Neural cell (in vitro differentiated cells): ENCODE data around the gene MYO1G. TPM values are rescaled to one million over a fixed set of nuclear protein-coding genes. Genes with fewer than 3 reads are reported as not detected.
A peak's percentile ranks its signal among the peaks of the same experiment; 100 is the strongest.

Experiments used
- H2AFZ ChIP-seq: fragments of 200-600, 300-800 bp; sonication (generic), shearing (Covaris generic); 2 replicates; pipeline ENCODE4 v1.6.0; 2014; ENCODE audit warnings: low read depth, mild to moderate bottlenecking, antibody characterized with exemption, low read length, moderate library complexity
- H3F3A ChIP-seq: fragments of 200-600 bp; shearing (Covaris generic); 2 replicates; pipeline ENCODE4 v1.6.1; 2016; ENCODE audit warnings: mild to moderate bottlenecking, moderate library complexity, mixed read lengths, antibody characterized with exemption, low read length; ENCODE audit not compliant: insufficient read depth, poor library complexity, severe bottlenecking
- H3K27ac ChIP-seq: fragments of 200-600, 300-800 bp; sonication (generic), shearing (Covaris generic); 2 replicates; pipeline ENCODE4 v1.5.1; 2014; ENCODE audit warnings: mild to moderate bottlenecking, low read length, moderate library complexity
- H3K27me3 ChIP-seq: fragments of 300-800, 200-600 bp; sonication (generic), shearing (Covaris generic); 2 replicates; pipeline ENCODE4 v1.6.0; 2014; ENCODE audit warnings: mild to moderate bottlenecking, low read depth, low read length, moderate library complexity; ENCODE audit not compliant: insufficient read depth
- H3K36me3 ChIP-seq: fragments of 300-800, 200-600 bp; sonication (generic), shearing (Covaris generic); 2 replicates; pipeline ENCODE4 v1.5.1; 2014; ENCODE audit warnings: mild to moderate bottlenecking, antibody characterized with exemption, low read length, moderate library complexity; ENCODE audit not compliant: insufficient read depth
- H3K4me2 ChIP-seq: fragments of 300-800, 200-600 bp; sonication (generic), shearing (Covaris generic); 2 replicates; pipeline ENCODE4 v1.6.0; 2014; ENCODE audit warnings: mild to moderate bottlenecking, low read length
- H3K4me3 ChIP-seq: fragments of 300-800, 200-600 bp; sonication (generic), shearing (Covaris generic); 2 replicates; pipeline ENCODE4 v1.5.1; 2014; ENCODE audit warnings: mild to moderate bottlenecking, low read length, moderate library complexity
- H3K79me2 ChIP-seq: fragments of 200-600 bp; shearing (Covaris generic); replicated peaks from 2 replicates; pipeline ENCODE4 v1.6.0; 2014; ENCODE audit warnings: mild to moderate bottlenecking, low read length, moderate library complexity; ENCODE audit not compliant: insufficient read depth
- H3K9ac ChIP-seq: fragments of 300-800, 200-600 bp; sonication (generic), shearing (Covaris generic); 2 replicates; pipeline ENCODE4 v1.6.1; 2016; ENCODE audit warnings: mild to moderate bottlenecking, low read length, mixed read lengths
- H3K9me2 ChIP-seq: fragments of 200-600 bp; shearing (Covaris generic); 2 replicates; pipeline ENCODE4 v1.6.1; 2016; ENCODE audit warnings: mild to moderate bottlenecking, low read length, mixed read lengths; ENCODE audit not compliant: insufficient read depth
- H3K9me3 ChIP-seq: fragments of 200-600, 300-800 bp; sonication (generic), shearing (Covaris generic); 2 replicates; pipeline ENCODE4 v1.6.1; 2016; ENCODE audit warnings: mild to moderate bottlenecking, mixed run types, low read length, moderate library complexity, mixed read lengths
- H4K20me1 ChIP-seq: fragments of 200-600 bp; shearing (Covaris generic); 2 replicates; pipeline ENCODE4 v1.6.1; 2016; ENCODE audit warnings: mild to moderate bottlenecking, mixed run types; ENCODE audit not compliant: insufficient read depth
- EP300 ChIP-seq: fragments of 450-650 bp; conservative IDR thresholded peaks from 2 replicates; pipeline ENCODE4 v1.6.1; 2014; ENCODE audit warnings: antibody characterized with exemption, mild to moderate bottlenecking, moderate library complexity; ENCODE audit not compliant: poor library complexity, severe bottlenecking
- EZH2 ChIP-seq: fragments of 200-600, 300-800 bp; shearing (Covaris generic), sonication (generic); IDR thresholded peaks from 2 replicates; pipeline ENCODE4 v1.6.1; 2014; ENCODE audit warnings: antibody characterized with exemption, low read length, borderline replicate concordance, mild to moderate bottlenecking; ENCODE audit not compliant: insufficient read depth, poor library complexity, severe bottlenecking
- MXI1 ChIP-seq: fragments of 450-650 bp; conservative IDR thresholded peaks from 2 replicates; pipeline ENCODE4 v1.6.1; 2014; ENCODE audit warnings: antibody characterized with exemption, mild to moderate bottlenecking; ENCODE audit not compliant: poor library complexity, severe bottlenecking
- POLR2AphosphoS5 ChIP-seq: IDR thresholded peaks from 2 replicates; pipeline ENCODE4 v1.6.1; 2012
- RAD21 ChIP-seq: fragments of 450-650 bp; conservative IDR thresholded peaks from 2 replicates; pipeline ENCODE4 v1.6.1; 2014; ENCODE audit warnings: antibody characterized with exemption, mild to moderate bottlenecking, moderate library complexity
- REST ChIP-seq: IDR thresholded peaks from 2 replicates; pipeline ENCODE4 v1.6.1; 2012; ENCODE audit warnings: borderline replicate concordance
- SMC3 ChIP-seq: fragments of 450-650 bp; conservative IDR thresholded peaks from 2 replicates; pipeline ENCODE4 v1.6.1; 2014; ENCODE audit warnings: antibody characterized with exemption, mild to moderate bottlenecking, moderate library complexity; ENCODE audit not compliant: poor library complexity
- TAF1 ChIP-seq: IDR thresholded peaks from 2 replicates; pipeline ENCODE4 v1.6.1; 2012; ENCODE audit warnings: low read depth
- polyA plus RNA-seq: library from polyadenylated mRNA; depleted of rRNA; stranded (reverse); fragments of >200 nt; gene quantifications from 2 replicates; pipeline ENCODE4 v1.2.3, GENCODE V29; 2014
- TF ChIP-seq, protein P1 (sequence below): fragments of 450-650 bp; IDR thresholded peaks from 2 replicates; pipeline ENCODE4 v1.5.1; 2014; ENCODE audit warnings: antibody characterized with exemption, mild to moderate bottlenecking, moderate library complexity; ENCODE audit not compliant: poor library complexity, severe bottlenecking

The MYO1G gene
- polyA plus RNA-seq, 1 donor from 2014 or later: 0.38 TPM

- peak overlapping the region; percentile 74 for H3K4me3 ChIP-seq
- no peak overlapping the region for H2AFZ ChIP-seq
- no peaks in the 10 kb centered on the region for H3K36me3 ChIP-seq
- H4K20me1 ChIP-seq: no peaks in the 10 kb centered on the region
- no peaks in the 10 kb centered on the region for H3K27me3 ChIP-seq
- no peaks in the 10 kb centered on the region for H3K9me2 ChIP-seq
- H3F3A ChIP-seq: no peaks in the 10 kb centered on the region
- H3K4me2 ChIP-seq: no peak overlapping the region
- H3K79me2 ChIP-seq: no peaks in the 10 kb centered on the region
- H3K9me3 ChIP-seq: no peaks in the 10 kb centered on the region
- TF ChIP-seq REST (no peak), MXI1 (no peak), RAD21 (no peak), EZH2 (no peak), POLR2AphosphoS5 (no peak), EP300 (no peak), TAF1 (no peak), SMC3 (no peak)
- TF ChIP-seq, protein P1, sequence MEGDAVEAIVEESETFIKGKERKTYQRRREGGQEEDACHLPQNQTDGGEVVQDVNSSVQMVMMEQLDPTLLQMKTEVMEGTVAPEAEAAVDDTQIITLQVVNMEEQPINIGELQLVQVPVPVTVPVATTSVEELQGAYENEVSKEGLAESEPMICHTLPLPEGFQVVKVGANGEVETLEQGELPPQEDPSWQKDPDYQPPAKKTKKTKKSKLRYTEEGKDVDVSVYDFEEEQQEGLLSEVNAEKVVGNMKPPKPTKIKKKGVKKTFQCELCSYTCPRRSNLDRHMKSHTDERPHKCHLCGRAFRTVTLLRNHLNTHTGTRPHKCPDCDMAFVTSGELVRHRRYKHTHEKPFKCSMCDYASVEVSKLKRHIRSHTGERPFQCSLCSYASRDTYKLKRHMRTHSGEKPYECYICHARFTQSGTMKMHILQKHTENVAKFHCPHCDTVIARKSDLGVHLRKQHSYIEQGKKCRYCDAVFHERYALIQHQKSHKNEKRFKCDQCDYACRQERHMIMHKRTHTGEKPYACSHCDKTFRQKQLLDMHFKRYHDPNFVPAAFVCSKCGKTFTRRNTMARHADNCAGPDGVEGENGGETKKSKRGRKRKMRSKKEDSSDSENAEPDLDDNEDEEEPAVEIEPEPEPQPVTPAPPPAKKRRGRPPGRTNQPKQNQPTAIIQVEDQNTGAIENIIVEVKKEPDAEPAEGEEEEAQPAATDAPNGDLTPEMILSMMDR: no peak
- H3K9ac ChIP-seq: no peak overlapping the region
- H3K27ac ChIP-seq: no peak overlapping the region
Measured at GRCh38 chr7:44987457-44987856, 8.6 kb upstream of the MYO1G start.

- H3K4me3 ChIP-seq: peak overlapping the region; percentile 74
- H3K27me3 ChIP-seq: no peaks in the 10 kb centered on the region
- H3K79me2 ChIP-seq: no peaks in the 10 kb centered on the region
- no peaks in the 10 kb centered on the region for H3K9me3 ChIP-seq
- TF ChIP-seq, protein P1: no peak
- peak; percentile 39 for TF ChIP-seq SMC3
- peak; percentile 28 for TF ChIP-seq RAD21
- TF ChIP-seq EZH2: no peak
- TF ChIP-seq POLR2AphosphoS5: peak; percentile 96
- peak; percentile 82 for TF ChIP-seq TAF1
- TF ChIP-seq REST: peak; percentile 94
- TF ChIP-seq EP300: peak; percentile 67
- TF ChIP-seq MXI1: peak; percentile 98
- no peaks in the 10 kb centered on the region for H3K9me2 ChIP-seq
- peak overlapping the region; percentile 91 for H3K27ac ChIP-seq
- H3K4me2 ChIP-seq: peak overlapping the region; percentile 86
- H2AFZ ChIP-seq: peak overlapping the region; percentile 95
- H3K9ac ChIP-seq: peak overlapping the region; percentile 92
- H3F3A ChIP-seq: no peaks in the 10 kb centered on the region
- H3K36me3 ChIP-seq: no peaks in the 10 kb centered on the region
- H4K20me1 ChIP-seq: no peaks in the 10 kb centered on the region
Measured at GRCh38 chr7:44986218-44987053, 7.6 kb upstream of the MYO1G start.
